ENCODE measurements around the gene CALD1.

The CALD1 gene

GRCh38 chr7:134842062-134842461, 62.6 kb downstream of the CALD1 start:
- Histone ChIP-seq H3K27ac (ENCODE audit: low read depth, low read length, severe bottlenecking) (no peak overlapping the region), H3K4me1 (ENCODE audit: control insufficient read depth, insufficient read depth, low read length, poor library complexity, severe bottlenecking) (no peaks in the 10 kb centered on the region), H3K36me3 (ENCODE audit: control insufficient read depth, insufficient read depth, low read length) (peaks cover 78% of the 10 kb centered on the region), H3K4me3 (ENCODE audit: extremely low read depth, insufficient read depth, low read length, poor library complexity, severe bottlenecking) (no peak overlapping the region), H3K9me3 (ENCODE audit: control insufficient read depth, low read length) (no peaks in the 10 kb centered on the region)

- Histone ChIP-seq H3K4me3 (ENCODE audit: extremely low read depth, insufficient read depth, low read length, poor library complexity, severe bottlenecking) (no peak overlapping the region), H3K27ac (ENCODE audit: low read depth, low read length, severe bottlenecking) (no peak overlapping the region), H3K4me1 (ENCODE audit: control insufficient read depth, insufficient read depth, low read length, poor library complexity, severe bottlenecking) (no peaks in the 10 kb centered on the region), H3K36me3 (ENCODE audit: control insufficient read depth, insufficient read depth, low read length) (peaks cover 80% of the 10 kb centered on the region), H3K9me3 (ENCODE audit: control insufficient read depth, low read length) (no peaks in the 10 kb centered on the region)
- 75 to 98% methylated on average over 1 to 8 of the region's 8 CpGs for WGBS, 2 experiments (ENCODE audit: insufficient coverage in 2 of 2)
Observed at GRCh38 chr7:134842886-134843430, 63.5 kb downstream of the CALD1 start.

- no peak overlapping the region for H3K27ac ChIP-seq (ENCODE audit: low read depth, low read length, severe bottlenecking)
- H3K9me3 ChIP-seq (ENCODE audit: control insufficient read depth, low read length), result no peaks in the 10 kb centered on the region
- no peaks in the 10 kb centered on the region for H3K4me1 ChIP-seq (ENCODE audit: control insufficient read depth, insufficient read depth, low read length, poor library complexity, severe bottlenecking)
- H3K36me3 ChIP-seq (ENCODE audit: control insufficient read depth, insufficient read depth, low read length), result peaks cover 83% of the 10 kb centered on the region
- H3K4me3 ChIP-seq (ENCODE audit: extremely low read depth, insufficient read depth, low read length, poor library complexity, severe bottlenecking), result no peak overlapping the region
Observed at GRCh38 chr7:134844200-134844599, 64.8 kb downstream of the CALD1 start.

GRCh38 chr7:134845461-134845860, 66.0 kb downstream of the CALD1 start:
- Histone ChIP-seq H3K27ac (ENCODE audit: low read depth, low read length, severe bottlenecking) (no peak overlapping the region), H3K4me3 (ENCODE audit: extremely low read depth, insufficient read depth, low read length, poor library complexity, severe bottlenecking) (no peak overlapping the region), H3K4me1 (ENCODE audit: control insufficient read depth, insufficient read depth, low read length, poor library complexity, severe bottlenecking) (no peaks in the 10 kb centered on the region), H3K9me3 (ENCODE audit: control insufficient read depth, low read length) (no peaks in the 10 kb centered on the region), H3K36me3 (ENCODE audit: control insufficient read depth, insufficient read depth, low read length) (peaks cover 85% of the 10 kb centered on the region)
- WGBS, 2 experiments (ENCODE audit: insufficient coverage in 2 of 2), result 71 to 75% methylated on average over 2 to 3 of the region's 3 CpGs

GRCh38 chr7:134847851-134848588, 68.6 kb downstream of the CALD1 start:
- WGBS, 2 experiments (ENCODE audit: insufficient coverage in 2 of 2), result 97 to 100% methylated on average over 3 to 6 of the region's 7 CpGs
- H3K4me3 ChIP-seq (ENCODE audit: extremely low read depth, insufficient read depth, low read length, poor library complexity, severe bottlenecking), result no peak overlapping the region
- H3K4me1 ChIP-seq (ENCODE audit: control insufficient read depth, insufficient read depth, low read length, poor library complexity, severe bottlenecking), result no peaks in the 10 kb centered on the region
- H3K9me3 ChIP-seq (ENCODE audit: control insufficient read depth, low read length), result no peaks in the 10 kb centered on the region
- peaks cover 97% of the 10 kb centered on the region for H3K36me3 ChIP-seq (ENCODE audit: control insufficient read depth, insufficient read depth, low read length)
- H3K27ac ChIP-seq (ENCODE audit: low read depth, low read length, severe bottlenecking), result no peak overlapping the region

GRCh38 chr7:134850066-134850465, 70.6 kb downstream of the CALD1 start:
- H3K4me3 ChIP-seq (ENCODE audit: extremely low read depth, insufficient read depth, low read length, poor library complexity, severe bottlenecking), result no peak overlapping the region

GRCh38 chr7:134851141-134851540, 71.7 kb downstream of the CALD1 start:
- H3K27ac ChIP-seq (ENCODE audit: low read depth, low read length, severe bottlenecking), result no peak overlapping the region
- peaks cover 17% of the 10 kb centered on the region for H3K4me1 ChIP-seq (ENCODE audit: control insufficient read depth, insufficient read depth, low read length, poor library complexity, severe bottlenecking)
- H3K36me3 ChIP-seq (ENCODE audit: control insufficient read depth, insufficient read depth, low read length), result peaks cover 86% of the 10 kb centered on the region
- H3K9me3 ChIP-seq (ENCODE audit: control insufficient read depth, low read length), result no peaks in the 10 kb centered on the region
- H3K4me3 ChIP-seq (ENCODE audit: extremely low read depth, insufficient read depth, low read length, poor library complexity, severe bottlenecking), result no peak overlapping the region
- WGBS, 2 experiments (ENCODE audit: insufficient coverage in 2 of 2), result 96 to 100% methylated on average over 2 of the region's 3 CpGs

More at GRCh38 chr7:134850066-134850465, 70.6 kb downstream of the CALD1 start:
- H3K9me3 ChIP-seq (ENCODE audit: control insufficient read depth, low read length), result no peaks in the 10 kb centered on the region
- no peak overlapping the region for H3K27ac ChIP-seq (ENCODE audit: low read depth, low read length, severe bottlenecking)
- 100% methylated on average over 1 of the region's 2 CpGs; no CpG with 5 or more reads in 1 of the 2 experiments for whole genome bisulfite sequencing, 2 experiments (ENCODE audit: insufficient coverage in 2 of 2)
- H3K36me3 ChIP-seq (ENCODE audit: control insufficient read depth, insufficient read depth, low read length), result peaks cover 96% of the 10 kb centered on the region
- peaks cover 7% of the 10 kb centered on the region for H3K4me1 ChIP-seq (ENCODE audit: control insufficient read depth, insufficient read depth, low read length, poor library complexity, severe bottlenecking)

GRCh38 chr7:134852625-134853024, 73.2 kb downstream of the CALD1 start:
- 100% methylated on average over 2 of the region's 2 CpGs for WGBS, 2 experiments (ENCODE audit: insufficient coverage in 2 of 2)
- Histone ChIP-seq H3K27ac (ENCODE audit: low read depth, low read length, severe bottlenecking) (no peak overlapping the region), H3K4me3 (ENCODE audit: extremely low read depth, insufficient read depth, low read length, poor library complexity, severe bottlenecking) (no peak overlapping the region), H3K36me3 (ENCODE audit: control insufficient read depth, insufficient read depth, low read length) (peaks cover 72% of the 10 kb centered on the region), H3K4me1 (ENCODE audit: control insufficient read depth, insufficient read depth, low read length, poor library complexity, severe bottlenecking) (peaks cover 24% of the 10 kb centered on the region), H3K9me3 (ENCODE audit: control insufficient read depth, low read length) (no peaks in the 10 kb centered on the region)

GRCh38 chr7:134854816-134855215, 75.4 kb downstream of the CALD1 start:
- peak overlapping the region; percentile 84 for H3K27ac ChIP-seq (ENCODE audit: low read depth, low read length, severe bottlenecking)
- peaks cover 57% of the 10 kb centered on the region for H3K36me3 ChIP-seq (ENCODE audit: control insufficient read depth, insufficient read depth, low read length)
- H3K9me3 ChIP-seq (ENCODE audit: control insufficient read depth, low read length), result no peaks in the 10 kb centered on the region
- H3K4me3 ChIP-seq (ENCODE audit: extremely low read depth, insufficient read depth, low read length, poor library complexity, severe bottlenecking), result no peak overlapping the region
- H3K4me1 ChIP-seq (ENCODE audit: control insufficient read depth, insufficient read depth, low read length, poor library complexity, severe bottlenecking), result peaks cover 24% of the 10 kb centered on the region
- 86 to 88% methylated on average over 2 of the region's 3 CpGs for WGBS, 2 experiments (ENCODE audit: insufficient coverage in 2 of 2)

GRCh38 chr7:134855442-134855841, 76.0 kb downstream of the CALD1 start:
- H3K27ac ChIP-seq (ENCODE audit: low read depth, low read length, severe bottlenecking), result peak overlapping the region; percentile 84
- no peaks in the 10 kb centered on the region for H3K9me3 ChIP-seq (ENCODE audit: control insufficient read depth, low read length)
- peaks cover 51% of the 10 kb centered on the region for H3K36me3 ChIP-seq (ENCODE audit: control insufficient read depth, insufficient read depth, low read length)
- WGBS, 2 experiments (ENCODE audit: insufficient coverage in 2 of 2), result no CpG with 5 or more reads among the region's 1 CpG
- H3K4me1 ChIP-seq (ENCODE audit: control insufficient read depth, insufficient read depth, low read length, poor library complexity, severe bottlenecking), result peaks cover 24% of the 10 kb centered on the region
- no peak overlapping the region for H3K4me3 ChIP-seq (ENCODE audit: extremely low read depth, insufficient read depth, low read length, poor library complexity, severe bottlenecking)

GRCh38 chr7:134856091-134856490, 76.7 kb downstream of the CALD1 start:
- 81 to 91% methylated on average over 6 to 7 of the region's 7 CpGs for WGBS, 2 experiments (ENCODE audit: insufficient coverage in 2 of 2)
- peak overlapping the region; percentile 84 for H3K27ac ChIP-seq (ENCODE audit: low read depth, low read length, severe bottlenecking)

More at GRCh38 chr7:134856091-134856490, 76.7 kb downstream of the CALD1 start:
- H3K36me3 ChIP-seq (ENCODE audit: control insufficient read depth, insufficient read depth, low read length), result peaks cover 47% of the 10 kb centered on the region
- peaks cover 24% of the 10 kb centered on the region for H3K4me1 ChIP-seq (ENCODE audit: control insufficient read depth, insufficient read depth, low read length, poor library complexity, severe bottlenecking)
- H3K9me3 ChIP-seq (ENCODE audit: control insufficient read depth, low read length), result no peaks in the 10 kb centered on the region
- H3K4me3 ChIP-seq (ENCODE audit: extremely low read depth, insufficient read depth, low read length, poor library complexity, severe bottlenecking), result no peak overlapping the region

All from mesodermal cell (in vitro differentiated cells).